Measurements from ENCODE around the gene MRPS14. TPM values are rescaled to one million over a fixed set of nuclear protein-coding genes. Genes with fewer than 3 reads are reported as not detected.

MRPS14 gene
- total and polyA plus RNA-seq, 9 of the 15 experiments (the other 6 are each of a cell fraction or from before 2014, with no cell fraction given) = 38.1 to 231 (median 54.9) TPM

- peak; percentile 86 for TF ChIP-seq SMARCE1 (IDR thresholded peaks at IDR 0.05)
- no peak for TF ChIP-seq POU5F1 (IDR thresholded peaks at IDR 0.05; ENCODE audit: borderline replicate concordance, low read depth, low read length, partially characterized antibody)
- peak; percentile 46; the same call in 1 of the 2 replicates for TF ChIP-seq MAFF (IDR thresholded peaks at IDR 0.05; ENCODE audit: low read length)
- TF ChIP-seq HOXB6 (CRISPR knock-in tag; IDR thresholded peaks at IDR 0.05; ENCODE audit: borderline replicate concordance) = no peak
- peak; percentile 90 for TF ChIP-seq ARID1B (IDR thresholded peaks at IDR 0.05)
- TF ChIP-seq ZBTB1 (CRISPR knock-in tag; IDR thresholded peaks at IDR 0.05; ENCODE audit: borderline replicate concordance, low read depth) = no peak
- no peak for TF ChIP-seq NR2C1 (IDR thresholded peaks at IDR 0.05)
- TF ChIP-seq NR2C1 (tag; IDR thresholded peaks at IDR 0.05) = peak; percentile 53
- peak; percentile 52; the same call in 1 of the 2 replicates for TF ChIP-seq NCOR1 (IDR thresholded peaks at IDR 0.05)
- peak; percentile 40; the same call in 1 of the 2 replicates for TF ChIP-seq ATF3 (IDR thresholded peaks at IDR 0.05)
- no peak for TF ChIP-seq ATF3 (CRISPR knock-in tag; conservative IDR thresholded peaks at IDR 0.05)
- peak; percentile 61 for TF ChIP-seq CHD7 (IDR thresholded peaks at IDR 0.05; ENCODE audit: low read depth, low read length)
- peak; percentile 42; the same call in 1 of the 2 replicates for TF ChIP-seq PTRF (tag; IDR thresholded peaks at IDR 0.05)
- peak; percentile 48 for TF ChIP-seq STAT5A (IDR thresholded peaks at IDR 0.05; ENCODE audit: borderline replicate concordance, low read length)
- peak; percentile 32; the same call in 1 of the 2 replicates for TF ChIP-seq SUPT5H (IDR thresholded peaks at IDR 0.05)
- TF ChIP-seq ARNT (IDR thresholded peaks at IDR 0.05) = peak in 1 of 2 experiments; percentile 55; a peak in 1 of 4 replicates
- TF ChIP-seq TAL1 (IDR thresholded peaks at IDR 0.05) = peak; percentile 71
- TF ChIP-seq ZKSCAN3 (CRISPR knock-in tag; IDR thresholded peaks at IDR 0.05) = no peak
Observed at GRCh38 chr1:174964261-174964971, 58.8 kb downstream of the MRPS14 start (continued).

Measured in K562 (cell line).